Lower leg skin (tissue), 3 donors: ENCODE data around the gene SRSF11.

Source experiments
- POLR2A ChIP-seq, 2 donors: fragments of 450-650 bp; IDR thresholded peaks; one replicate each; pipeline ENCODE4 v1.6.1; 2016 to 2017; ENCODE audit warnings: antibody characterized with exemption in 2 of 2, mild to moderate bottlenecking in 1 of 2, moderate library complexity in 1 of 2
- TF ChIP-seq, protein P1 (sequence below), 3 donors: fragments of 450-650 bp; IDR thresholded peaks; one replicate each; pipeline ENCODE4 v1.5.1; 2016; ENCODE audit warnings: antibody characterized with exemption in 3 of 3, mild to moderate bottlenecking in 3 of 3, moderate library complexity in 2 of 3

DNA sequence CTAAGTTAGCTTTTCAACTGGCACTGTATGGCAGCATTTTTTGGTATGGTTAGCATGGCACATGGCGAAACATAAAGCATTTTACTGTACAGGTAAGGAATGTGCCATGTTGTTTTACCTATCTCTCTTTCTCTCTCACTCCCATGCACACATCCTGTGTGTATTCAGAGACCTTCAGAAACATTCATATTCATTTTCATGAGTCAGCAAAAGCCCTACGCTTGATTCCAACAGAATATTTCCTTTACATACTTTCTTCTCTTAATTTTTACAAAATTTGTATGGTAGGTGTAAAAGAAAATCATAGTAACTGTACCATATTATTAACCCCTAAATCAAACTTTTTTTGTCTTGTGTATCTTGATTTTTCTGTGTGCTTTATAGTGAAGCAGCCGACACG lies 10.3 kb downstream of the SRSF11 start:
- TF ChIP-seq, protein P1, sequence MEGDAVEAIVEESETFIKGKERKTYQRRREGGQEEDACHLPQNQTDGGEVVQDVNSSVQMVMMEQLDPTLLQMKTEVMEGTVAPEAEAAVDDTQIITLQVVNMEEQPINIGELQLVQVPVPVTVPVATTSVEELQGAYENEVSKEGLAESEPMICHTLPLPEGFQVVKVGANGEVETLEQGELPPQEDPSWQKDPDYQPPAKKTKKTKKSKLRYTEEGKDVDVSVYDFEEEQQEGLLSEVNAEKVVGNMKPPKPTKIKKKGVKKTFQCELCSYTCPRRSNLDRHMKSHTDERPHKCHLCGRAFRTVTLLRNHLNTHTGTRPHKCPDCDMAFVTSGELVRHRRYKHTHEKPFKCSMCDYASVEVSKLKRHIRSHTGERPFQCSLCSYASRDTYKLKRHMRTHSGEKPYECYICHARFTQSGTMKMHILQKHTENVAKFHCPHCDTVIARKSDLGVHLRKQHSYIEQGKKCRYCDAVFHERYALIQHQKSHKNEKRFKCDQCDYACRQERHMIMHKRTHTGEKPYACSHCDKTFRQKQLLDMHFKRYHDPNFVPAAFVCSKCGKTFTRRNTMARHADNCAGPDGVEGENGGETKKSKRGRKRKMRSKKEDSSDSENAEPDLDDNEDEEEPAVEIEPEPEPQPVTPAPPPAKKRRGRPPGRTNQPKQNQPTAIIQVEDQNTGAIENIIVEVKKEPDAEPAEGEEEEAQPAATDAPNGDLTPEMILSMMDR (IDR thresholded peaks at IDR 0.05), result no peak
- TF ChIP-seq POLR2A (IDR thresholded peaks at IDR 0.05), result no peak
